ENCODE data around the gene TMEM63B.

TMEM63B gene

DNA sequence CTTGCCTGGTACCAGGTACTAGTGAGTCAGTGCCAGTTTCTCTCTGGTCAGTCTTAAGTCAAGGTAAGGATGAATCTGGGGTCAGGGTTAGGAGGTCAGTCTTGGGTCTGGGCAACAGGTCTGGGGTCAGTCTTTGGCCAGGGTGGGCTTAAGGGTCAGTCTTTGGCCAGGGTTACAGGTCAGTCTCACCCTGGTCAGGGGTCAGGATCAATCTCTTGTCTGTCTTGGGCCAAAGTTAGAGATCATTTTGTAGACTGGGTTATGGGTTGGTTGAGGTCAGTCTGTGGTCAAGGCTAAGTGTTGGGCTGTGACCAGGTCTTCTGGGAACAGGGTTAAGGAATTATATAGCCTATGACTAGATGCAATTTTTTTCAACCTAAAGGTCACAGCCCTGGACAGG is 18.5 kb downstream of the TMEM63B start:
- no peak for DNase-seq

DNA sequence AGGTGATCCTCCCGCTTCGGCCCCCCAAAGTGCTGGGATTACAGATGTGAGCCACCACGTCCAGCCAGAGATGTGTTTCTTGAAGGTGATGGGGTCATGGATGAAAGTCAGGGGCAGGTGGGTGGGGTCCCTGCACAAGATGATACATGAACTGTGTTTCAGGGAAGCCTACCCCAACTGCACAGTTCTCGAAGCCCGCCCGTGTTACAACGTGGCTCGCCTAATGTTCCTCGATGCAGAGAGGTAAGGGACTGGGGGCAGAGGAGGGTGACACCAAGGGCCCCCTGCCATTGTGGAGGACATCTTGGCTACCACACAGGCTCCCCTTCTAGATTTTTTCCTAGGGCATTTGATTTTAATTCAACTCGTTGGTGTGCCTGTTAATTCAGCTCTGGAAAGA is 19.3 kb downstream of the TMEM63B start:
- DNase-seq = no peak

DNA sequence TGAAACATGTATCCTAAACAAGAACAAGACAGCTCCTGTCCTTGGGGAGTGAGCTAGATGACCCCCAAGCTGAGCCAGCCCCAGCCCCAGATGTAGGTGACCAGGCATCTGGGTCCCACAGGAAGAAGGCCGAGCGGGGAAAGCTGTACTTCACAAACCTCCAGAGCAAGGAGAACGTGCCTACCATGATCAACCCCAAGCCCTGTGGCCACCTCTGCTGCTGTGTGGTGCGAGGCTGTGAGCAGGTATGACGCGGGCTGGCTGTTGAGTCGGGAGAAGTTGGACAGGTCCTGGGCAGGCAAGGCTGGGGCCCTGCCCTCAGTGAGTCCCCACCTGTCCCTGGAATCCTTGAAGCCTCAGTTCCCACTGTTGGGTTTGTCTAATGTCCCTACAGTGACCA is 19.9 kb downstream of the TMEM63B start:
- no peak for DNase-seq

- DNase-seq = no peak
Measured at GRCh38 chr6:44148306-44148705, 21.0 kb downstream of the TMEM63B start.

- DNase-seq = no peak
Measured at GRCh38 chr6:44149369-44150012, 22.1 kb downstream of the TMEM63B start.

DNA sequence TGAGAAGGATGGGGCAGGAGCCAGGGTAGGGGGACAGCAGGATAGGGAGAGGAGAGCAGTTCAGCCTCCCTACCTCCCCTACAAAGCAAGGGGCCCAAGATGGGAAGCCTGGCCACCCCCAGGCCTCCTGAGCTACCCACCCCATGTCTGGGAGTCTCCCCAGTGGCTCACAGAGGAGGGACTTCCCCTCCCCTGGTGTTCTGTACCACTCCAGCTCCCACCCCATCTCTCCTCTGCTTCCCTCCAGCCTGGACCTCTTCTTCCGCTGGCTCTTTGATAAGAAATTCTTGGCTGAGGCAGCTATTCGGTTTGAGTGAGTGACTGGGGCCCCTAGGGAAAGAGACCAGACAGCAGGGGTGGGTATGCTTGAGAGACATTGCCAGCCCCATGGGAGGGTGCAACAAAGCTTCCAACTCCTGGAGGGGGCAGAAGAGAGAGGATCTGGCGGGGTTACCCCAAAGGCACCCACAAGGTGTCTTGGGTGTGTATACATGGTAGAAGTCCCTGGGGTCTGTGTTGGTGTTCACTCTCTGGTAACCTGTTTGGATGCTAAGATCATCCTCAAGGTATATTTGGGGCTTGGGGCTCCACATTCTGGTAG is 23.1 kb downstream of the TMEM63B start:
- DNase-seq = no peak

- peak; percentile 81 for DNase-seq
Measured at GRCh38 chr6:44151348-44152108, 24.2 kb downstream of the TMEM63B start.

DNA sequence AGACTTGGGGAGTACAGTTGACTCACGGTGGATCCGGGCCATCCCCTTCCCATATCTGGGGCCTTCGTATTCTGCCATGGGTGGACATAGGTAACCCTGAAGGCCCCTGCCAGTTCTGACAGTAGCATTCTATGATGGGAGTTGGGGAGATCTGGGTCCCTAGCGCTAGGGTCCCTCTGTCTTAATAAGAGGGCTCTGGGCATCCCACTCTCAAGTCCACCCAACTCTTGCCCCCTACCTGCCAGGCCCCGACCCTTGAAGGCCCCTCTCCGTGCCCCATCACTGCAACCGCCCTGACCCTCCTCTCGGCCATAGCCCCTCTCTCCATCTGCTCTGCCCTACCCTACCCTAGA is 24.7 kb downstream of the TMEM63B start:
- no peak for DNase-seq

- no peak for DNase-seq
Measured at GRCh38 chr6:44152533-44152932, 25.2 kb downstream of the TMEM63B start.

DNA sequence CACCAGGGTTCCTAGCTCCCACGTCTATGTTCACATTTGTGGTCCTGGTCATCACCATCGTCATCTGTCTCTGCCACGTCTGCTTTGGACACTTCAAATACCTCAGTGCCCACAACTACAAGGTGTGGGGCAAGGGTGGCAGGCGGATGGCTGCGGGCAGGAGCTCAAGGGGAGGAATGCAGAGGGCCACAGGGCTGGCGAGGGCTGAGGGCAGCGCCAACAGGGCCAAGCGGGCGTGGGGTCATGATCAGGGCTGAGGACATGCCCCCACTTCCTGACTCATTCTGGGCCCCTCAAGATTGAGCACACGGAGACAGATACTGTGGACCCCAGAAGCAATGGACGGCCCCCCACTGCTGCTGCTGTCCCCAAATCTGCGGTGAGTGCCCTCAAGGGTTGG is 26.7 kb downstream of the TMEM63B start:
- DNase-seq = no peak

- DNase-seq = no peak
Measured at GRCh38 chr6:44156494-44157151, 29.3 kb downstream of the TMEM63B start.

GRCh38 chr6:44157152-44157521 is 29.8 kb downstream of the TMEM63B start:
- no peak for DNase-seq

GRCh38 chr6:44158770-44159228 is 31.4 kb downstream of the TMEM63B start, which contains the start of gene CAPN11:
CAPN11 (plus strand) TSS chr6:44158820; CDS start chr6:44158849, 29 bp downstream.
- no peak for DNase-seq

DNA sequence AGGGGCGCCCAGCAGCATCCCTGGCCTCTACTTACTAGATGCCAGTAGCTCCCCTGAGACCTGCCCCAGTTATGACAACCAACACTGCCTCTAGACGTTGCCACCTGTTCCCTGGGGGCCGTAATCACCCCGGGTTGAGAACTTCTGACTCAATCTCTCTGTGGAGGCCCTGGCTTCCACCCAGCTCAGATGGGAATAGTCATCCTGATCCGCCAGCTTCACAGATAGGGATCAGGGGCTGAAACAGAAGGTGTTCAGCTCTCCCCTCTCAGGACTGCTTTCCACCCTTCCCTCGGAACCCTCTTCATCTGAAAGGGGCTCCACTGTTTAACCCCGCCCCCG is 34.6 kb downstream of the TMEM63B start:
- no peak for DNase-seq

DNA sequence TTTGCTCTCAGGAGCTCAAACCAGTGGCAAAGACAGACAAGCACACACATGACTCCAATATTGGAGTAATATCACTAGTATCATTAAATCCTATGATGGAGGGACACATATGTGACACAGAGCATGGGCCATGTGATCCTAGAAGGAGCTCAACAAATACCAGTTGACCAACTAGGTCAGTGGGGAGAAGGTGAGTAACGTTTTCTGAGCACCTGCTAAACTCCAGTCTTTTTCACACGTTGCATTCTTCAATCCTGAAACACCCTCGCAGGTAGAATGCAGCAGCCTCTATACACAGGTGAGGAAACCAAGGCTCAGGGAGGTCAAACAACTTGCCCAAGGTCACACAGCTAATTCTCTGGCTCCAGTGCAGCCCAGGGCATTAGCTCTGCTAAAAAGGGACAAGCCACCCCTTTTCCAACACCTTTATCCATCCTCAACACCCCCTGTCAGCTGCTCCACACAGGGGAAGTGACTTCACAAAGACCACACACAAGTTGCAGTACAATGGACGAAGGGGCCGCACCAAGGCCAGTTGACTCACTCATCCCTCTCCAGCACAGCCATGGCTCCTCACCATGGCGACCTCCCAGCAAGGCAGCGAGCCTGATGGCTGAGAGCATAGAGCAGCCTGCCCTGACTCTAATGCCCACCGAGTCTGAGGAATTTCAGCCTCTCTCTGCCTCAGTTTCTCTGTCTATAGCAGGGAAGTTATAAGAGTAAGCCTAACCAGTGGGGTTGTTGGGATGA is 35.7 kb downstream of the TMEM63B start:
- DNase-seq = no peak

GRCh38 chr6:44166116-44166515 is 38.8 kb downstream of the TMEM63B start:
- no peak for DNase-seq

GRCh38 chr6:44166591-44167184 is 39.3 kb downstream of the TMEM63B start:
- no peak for DNase-seq

- DNase-seq = no peak
Measured at GRCh38 chr6:44167567-44167966, 40.2 kb downstream of the TMEM63B start.

DNA sequence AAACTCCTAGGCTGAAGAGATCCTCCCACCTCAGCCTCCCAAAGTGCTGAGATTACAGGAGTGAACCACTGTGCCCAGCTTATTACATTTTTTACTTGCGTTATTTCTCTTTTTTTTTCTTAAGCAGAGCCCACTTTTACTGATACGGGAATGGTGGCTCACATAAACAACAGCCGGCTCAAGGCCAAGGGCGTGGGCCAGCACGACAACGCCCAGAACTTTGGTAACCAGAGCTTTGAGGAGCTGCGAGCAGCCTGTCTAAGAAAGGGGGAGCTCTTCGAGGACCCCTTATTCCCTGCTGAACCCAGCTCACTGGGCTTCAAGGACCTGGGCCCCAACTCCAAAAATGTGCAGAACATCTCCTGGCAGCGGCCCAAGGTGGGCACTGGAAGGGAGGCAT is 41.8 kb downstream of the TMEM63B start:
- no peak for DNase-seq

DNA sequence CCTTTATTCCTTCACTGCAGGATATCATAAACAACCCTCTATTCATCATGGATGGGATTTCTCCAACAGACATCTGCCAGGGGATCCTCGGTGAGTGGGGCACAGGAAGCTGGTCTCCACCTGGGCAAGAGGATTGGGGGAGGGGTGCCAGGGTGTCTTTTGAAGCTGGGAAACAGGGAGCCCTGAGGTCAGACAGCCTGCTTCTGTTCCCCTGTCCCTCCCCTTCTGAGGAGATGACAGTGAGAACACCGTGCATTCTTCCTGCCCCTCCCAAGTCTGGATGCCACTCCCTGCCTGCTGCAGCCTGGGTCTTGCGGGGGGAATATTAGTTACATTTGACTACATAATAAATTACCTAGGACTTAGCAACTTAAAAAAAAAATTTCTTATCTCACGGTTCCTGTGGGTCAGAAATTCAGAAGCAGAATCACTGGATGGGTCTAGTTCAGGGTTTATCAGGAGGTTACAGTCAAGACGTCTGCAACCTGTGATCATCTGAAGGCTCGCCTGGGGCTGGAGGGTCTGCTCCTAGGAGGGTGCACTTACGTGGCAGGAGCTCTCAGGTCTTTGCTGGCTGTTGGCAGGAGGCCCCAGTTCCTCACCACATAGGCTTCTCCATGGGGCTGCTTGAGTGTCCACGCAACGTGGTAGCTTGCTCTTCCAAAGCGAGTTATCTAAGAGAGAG is 42.7 kb downstream of the TMEM63B start:
- no peak for DNase-seq

DNA sequence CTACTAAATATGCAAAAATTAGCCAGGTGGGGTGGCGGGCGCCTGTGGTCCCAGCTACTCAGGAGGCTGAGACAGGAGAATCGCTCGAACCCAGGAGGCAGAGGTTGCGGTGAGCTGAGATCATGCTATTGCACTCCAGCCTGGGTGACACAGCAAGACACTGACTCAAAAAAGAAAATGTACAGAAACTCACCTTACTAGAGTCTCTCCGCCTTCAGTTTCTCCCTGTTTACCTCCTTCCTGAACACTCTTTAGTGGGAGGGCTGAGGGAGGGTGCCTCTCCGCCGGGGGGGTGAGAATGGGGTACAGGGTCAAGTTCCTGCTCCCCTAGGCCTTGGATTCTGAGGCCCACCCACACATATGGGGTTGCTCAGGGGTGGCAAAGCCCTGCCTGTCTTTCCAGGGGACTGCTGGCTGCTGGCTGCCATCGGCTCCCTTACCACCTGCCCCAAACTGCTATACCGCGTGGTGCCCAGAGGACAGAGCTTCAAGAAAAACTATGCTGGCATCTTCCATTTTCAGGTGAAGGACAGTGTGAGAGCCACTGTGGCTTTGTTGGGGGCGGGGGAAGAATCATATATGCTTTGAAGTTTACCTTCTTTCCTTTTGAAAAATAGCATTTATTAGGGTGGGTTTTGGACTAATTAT is 44.7 kb downstream of the TMEM63B start:
- no peak for DNase-seq

Data from CD4-positive, alpha-beta T cell treated with Interleukin-17A for 4 hours (primary cell).